SW480 (cell line): ENCODE measurements around the gene AGRN.
"Not testable (repeated sequence)": the region's sequence is repeated elsewhere in the genome, so short reads cannot be mapped to it uniquely, and the experiment has no call there.

Experiments
- DNase-seq: peaks from one replicate; pipeline ENCODE4 v3.0.0-alpha.2; 2016; ENCODE audit warnings: low spot score

Gene AGRN

DNA sequence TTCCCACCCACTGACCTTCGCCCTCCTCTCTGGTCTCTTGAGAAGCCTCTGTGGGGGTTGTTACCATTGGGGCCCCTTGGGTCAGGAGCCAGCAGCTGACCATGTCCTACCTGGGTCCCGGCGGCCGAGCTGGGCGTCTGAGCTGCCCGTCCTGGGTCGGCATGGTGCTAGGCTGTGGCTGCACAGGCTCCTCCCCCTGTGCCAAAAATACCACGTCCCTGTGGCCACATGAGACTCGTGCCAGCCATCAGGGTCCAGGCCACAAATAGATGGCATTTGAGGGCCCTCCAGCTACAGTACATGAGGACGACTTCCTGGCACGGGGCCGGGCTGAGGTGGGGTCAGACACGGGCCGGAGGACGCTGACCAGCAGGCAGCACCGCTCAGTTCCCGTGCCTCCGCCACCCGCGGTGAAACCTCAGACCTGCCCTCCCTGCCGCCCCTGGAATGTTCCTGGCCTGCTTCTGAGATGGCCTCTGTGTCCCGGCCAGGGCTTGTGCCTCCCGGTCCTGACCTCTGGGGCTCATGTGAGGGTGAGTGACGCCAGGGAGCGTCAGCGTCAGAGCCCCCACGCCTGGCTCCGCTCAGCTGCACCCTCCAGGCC is 37.9 kb upstream of the AGRN start, which contains the start of gene PERM1:
Gene PERM1 (minus strand): TSS at position 139 of the 604 bp plus-strand sequence. CDS start 1,064 bp downstream, outside the sequence.
- no peak for DNase-seq

DNA sequence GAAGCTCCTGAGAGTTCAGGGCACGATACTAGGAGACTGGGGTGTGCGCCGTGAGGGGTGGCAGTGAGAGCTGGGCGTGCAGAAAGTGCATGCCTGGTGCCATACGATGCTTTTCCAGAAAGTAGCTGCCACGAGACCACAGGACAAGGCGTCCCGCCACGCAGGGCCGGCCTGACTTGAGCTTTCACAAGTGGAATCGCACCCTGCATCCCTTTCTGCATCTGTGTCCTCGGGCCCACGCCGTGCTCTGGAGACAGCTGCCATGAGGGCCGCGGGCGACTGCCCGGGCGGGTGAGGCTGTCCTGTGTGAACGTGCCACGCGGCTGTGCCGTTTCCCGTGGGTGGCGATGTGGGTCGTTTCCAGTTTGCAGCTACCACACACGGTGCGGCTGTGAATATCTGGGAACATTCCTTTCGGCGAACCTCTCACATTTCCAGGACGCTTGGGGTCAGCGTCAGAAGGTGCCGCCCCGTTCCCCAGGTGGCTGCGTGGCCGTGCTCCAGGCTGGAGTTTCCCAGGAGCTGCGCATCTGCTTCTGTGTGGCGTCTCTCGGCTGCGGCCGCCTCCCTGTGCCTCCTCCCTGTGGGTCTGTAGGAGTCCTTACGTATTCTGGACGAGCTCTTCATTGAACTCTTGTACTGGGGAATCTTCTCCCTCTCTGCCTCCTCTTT is 37.0 kb upstream of the AGRN start:
- no peak for DNase-seq

DNA sequence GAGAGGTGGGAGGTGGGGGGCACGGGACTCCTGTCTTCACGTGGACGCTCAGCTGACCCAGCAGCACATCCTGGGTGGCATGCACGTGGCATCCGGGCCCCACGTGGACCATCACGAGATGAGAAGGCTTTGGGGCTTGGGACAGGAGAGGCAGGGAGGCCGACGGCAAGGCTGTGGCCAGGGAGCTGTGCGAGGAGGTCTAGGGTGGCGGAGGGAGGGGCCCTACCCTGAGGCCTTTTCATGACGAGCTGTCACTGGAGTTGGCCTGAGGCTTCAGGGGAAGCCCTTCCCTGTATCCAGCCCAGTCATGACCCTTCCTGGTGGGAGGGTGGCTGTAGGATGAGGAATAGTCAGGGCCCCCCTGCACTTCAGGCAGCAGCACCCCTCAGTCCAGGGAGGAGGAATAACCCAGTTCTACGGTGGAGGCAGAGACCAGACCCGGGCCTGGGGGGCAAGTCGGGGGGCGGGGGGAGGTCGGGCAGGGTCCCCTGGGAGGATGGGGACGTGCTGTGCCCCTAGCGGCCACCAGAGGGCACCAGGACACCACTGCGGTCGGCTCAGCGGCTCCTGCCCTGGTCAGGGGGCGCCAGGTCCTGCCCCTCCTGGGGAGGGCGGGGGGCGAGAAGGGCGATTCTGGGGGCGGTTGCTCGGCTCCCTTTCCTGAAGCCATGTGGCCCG is 36.0 kb upstream of the AGRN start:
- DNase-seq, result no peak

DNA sequence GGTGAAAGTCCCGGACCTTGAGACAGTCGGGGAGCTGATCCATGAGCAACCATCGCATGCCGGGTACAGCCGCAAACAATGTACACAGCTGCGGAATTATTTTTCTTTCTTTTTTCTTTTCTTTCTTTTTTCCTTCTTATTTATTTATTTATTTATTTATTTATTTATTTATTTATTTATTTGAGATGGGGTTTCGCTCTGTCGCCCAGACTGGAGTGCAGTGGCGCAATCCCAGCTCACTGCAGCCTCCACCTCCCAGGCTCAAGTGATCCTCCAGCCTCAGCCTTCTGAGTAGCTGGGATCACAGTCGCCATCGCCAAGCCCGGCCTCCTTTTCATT is 35.5 kb upstream of the AGRN start:
- DNase-seq, result no peak

DNA sequence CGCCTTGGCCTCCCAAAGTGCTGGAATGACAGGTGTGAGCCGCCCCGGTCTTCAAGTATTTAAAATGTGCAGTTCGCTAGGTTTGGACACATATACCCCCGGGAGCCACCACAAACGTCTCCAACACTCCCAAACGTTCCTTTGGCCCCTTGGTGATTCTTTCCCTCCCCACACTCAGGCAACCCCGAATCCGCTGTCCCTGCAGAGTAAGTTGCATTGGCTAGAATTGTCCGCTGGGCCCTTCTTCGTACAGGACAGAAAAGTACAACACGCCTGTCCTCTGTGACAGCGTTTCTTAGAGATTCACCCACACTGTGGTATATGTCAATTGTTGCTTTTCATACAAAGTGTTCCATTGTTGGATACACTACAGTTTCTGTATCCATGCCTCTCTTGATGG is 34.8 kb upstream of the AGRN start:
- DNase-seq, result no peak

DNA sequence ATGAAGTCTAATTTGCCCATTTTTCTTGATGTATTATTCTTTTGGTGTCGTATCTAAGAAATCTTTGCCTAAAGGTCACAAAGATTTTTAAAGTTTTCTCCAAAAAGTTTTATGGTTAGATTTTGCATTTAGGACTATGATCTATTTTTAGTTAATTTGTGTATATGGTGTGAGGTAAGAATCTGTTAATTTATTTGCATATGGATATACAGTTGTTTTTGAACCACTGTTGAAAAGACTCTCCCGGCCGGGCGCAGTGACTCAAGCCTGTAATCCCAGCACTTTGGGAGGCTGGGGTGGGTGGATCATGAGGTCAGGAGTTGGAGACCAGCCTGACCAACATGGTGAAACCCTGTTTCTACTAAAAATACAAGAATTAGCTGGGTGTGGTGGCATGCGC is 31.9 kb upstream of the AGRN start:
- DNase-seq, result not testable (repeated sequence)

DNA sequence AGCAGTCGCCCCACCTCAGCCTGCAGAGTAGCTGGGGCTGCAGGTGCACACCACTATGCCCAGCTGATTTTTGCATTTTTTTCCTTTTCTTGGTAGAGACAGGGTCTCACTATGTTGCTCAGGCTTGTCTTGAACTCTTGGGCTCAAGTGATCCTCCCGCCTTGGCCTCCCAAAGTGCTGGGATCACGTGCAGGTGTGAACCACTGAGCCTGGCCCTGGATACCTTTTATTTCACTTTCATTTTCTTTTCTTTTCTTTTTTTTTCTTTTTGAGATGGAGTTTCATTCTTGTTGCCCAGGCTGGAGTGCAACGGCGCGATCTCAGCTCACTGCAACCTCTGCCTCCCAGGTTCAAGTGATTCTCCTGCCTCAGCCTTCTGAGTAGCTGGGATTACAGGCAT is 28.6 kb upstream of the AGRN start:
- DNase-seq, result not testable (repeated sequence)

DNA sequence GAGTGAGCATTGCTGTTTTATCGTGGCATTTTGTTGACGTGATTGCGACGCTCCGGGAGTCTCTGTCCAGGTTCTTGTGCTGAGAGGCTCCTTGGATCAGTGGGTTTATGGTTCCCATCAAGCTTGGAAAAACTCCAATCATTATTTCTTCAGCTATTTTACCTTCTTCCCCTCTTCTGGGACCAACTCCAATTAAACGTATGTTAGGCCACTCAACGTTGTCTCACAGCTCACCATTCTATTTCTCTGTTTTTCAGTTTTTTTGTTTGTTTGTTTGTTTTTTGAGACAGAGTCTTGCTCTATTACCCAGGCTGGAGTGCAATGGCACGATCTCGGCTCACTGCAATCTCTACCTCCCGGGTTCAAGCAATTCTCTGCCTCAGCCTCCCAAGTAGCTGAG is 28.0 kb upstream of the AGRN start:
- DNase-seq, result no peak

DNA sequence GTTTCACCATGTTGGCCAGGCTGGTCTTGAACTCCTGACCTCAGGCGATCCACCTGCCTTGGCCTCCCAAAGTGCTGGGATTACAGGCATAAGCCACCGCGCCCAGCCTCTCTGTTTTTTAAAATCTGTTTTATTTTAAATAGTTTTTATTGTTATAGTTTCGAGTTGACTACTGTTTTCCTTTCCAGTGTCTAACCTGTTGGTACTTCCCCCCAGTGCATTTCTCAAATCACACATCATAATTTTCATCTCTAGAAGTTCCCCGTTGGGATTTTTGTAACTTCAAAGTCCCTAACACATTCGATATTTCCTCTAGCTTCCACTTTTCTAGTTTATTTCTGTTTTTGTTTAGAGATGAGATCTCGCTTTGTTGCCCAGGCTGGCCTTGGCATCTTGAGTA is 27.6 kb upstream of the AGRN start:
- DNase-seq, result no peak

DNA sequence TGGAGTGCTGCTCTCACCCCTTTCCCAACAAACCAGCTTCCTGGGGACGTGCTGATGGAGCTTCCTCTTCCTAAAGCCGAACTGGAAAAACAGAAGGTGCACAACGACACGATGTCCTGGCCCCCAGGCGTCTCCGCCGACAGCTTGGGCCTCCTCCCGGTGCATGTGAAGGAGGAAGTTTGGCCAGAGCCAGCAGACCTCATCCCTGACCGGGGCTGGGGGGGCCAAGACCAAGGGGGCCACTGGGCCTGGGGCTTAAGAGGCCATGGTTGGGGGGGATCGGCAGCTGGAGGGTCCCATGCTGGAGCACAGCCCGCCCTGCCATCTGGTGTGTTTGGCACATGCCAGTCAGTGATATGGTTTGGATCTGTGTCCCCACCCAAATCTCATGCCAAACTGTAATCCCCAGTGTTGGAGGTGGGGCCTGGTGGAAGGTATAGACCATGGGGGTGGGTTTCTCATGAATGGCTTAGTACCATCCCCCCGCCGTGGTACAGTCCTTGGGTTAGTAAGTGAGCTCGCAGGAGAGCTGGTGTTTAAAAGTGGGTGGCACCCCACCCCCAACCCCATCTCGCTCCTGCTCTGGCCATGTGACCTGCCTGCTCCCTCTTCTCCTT is 26.4 kb upstream of the AGRN start:
- DNase-seq, result no peak

DNA sequence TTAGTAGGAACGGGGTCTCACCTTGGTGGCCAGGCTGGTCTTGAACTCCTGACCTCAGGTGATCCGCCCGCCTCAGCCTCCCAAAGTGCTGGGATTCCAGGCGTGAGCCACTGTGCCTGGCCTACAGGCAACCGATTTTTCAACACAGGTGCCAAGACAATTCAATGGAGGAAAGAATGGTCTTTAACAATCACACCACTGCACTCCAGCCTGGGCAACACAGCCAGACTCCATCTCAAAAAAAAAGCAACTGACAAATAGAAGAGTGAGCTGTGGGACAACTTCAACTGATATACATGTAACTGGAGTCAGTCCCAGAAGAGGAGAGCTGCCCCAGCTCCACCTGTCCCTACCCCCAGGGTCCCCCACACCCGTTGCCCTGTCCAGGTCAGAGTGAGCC is 25.4 kb upstream of the AGRN start:
- not testable (repeated sequence) for DNase-seq

DNA sequence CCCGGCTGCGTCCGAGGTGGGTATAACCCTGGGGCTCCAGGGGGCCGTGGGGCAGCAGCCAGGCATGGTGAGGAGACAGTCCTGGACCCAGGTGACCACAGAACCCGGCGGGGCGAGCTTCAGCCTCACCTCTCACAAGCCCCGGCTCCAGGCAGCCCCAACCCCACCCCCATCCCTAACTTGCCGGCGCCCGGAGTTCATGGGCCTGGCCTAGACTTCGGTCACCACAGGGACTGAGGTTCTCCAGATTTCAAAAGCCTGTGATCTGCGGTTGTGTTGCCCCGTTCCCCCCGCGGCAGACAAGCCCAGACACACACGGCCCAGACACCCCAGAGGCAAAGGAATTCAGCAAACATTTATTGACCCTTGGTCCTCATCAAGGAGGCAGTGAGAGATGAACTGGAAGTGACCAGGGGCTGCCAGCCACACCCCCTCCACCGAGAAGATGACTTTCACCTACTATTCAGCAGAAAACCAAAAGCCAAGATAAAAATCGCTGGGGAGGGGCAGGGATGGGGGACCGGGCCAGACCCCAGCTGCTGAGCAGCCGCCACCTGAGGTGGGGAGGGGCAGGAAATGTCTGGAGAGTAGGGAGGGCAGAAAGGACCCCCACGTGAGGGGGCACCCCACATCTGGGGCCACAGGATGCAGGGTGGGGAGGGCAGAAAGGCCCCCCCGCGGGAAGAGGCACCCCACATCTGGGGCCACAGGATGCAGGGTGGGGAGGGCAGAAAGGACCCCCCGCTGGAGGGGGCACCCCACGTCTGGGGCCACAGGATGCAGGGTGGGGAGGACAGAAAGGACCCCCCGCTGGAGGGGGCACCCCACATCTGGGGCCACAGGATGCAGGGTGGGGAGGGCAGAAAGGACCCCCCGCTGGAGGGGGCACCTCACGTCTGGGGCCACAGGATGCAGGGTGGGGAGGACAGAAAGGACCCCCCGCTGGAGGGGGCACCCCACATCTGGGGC is 24.0 kb upstream of the AGRN start:
- no peak for DNase-seq

DNA sequence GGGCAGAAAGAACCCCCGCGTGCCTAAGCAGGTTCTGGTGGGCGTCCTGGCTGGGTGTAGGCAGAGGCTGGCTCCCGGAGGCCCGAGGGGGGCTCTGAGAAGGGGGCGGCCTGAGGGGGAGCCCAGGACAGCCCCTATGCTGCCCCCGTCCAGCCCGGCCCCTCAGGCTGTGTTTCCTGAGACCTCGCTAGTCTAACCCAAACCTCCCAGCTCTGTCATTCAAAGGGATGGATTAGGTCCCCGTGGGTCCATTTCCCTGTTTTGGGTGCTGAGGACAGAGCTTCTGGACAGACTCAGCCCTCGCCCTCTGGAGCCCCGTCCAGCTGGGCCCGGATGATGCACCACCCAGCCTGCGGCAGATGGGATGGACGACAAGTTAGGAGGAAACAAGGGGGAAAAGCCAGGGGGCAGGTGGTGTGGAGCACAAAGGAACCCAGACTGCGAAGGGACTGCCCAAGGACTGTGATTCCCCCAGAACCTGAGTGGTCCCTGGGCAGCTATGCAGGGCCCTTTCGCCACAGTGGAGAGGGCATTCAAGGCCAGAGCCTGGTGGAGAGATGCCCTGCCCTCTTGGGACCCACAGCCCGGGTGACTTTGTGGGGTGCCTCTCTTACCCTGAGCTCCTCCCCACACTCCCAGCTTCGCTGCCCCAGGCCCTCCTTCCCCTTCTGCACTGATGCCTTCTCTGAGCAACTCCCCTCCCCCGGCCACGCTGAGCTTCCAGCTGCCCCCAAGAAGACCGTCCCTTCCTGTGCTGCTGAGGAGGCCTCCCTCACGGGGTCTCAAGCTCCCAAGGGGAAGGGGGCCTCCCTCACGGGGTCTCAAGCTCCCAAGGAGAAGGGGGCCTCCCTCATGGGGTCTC is 22.8 kb upstream of the AGRN start:
- peak; percentile 21 for DNase-seq

DNA sequence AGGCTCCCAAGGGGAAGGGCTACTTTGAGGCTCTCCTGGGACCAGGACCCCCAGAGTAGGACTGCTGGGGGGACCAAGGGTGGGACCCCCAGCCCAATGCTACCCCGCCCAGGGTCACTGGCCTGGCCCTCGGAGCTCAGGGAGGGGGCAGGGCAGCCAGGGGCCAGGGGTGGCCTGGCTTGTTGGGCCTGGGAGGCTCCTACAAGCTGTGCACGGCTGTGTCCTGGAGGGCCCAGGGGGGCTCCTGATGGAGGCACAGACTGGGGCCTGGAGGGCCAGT is 22.3 kb upstream of the AGRN start:
- DNase-seq, result no peak

DNA sequence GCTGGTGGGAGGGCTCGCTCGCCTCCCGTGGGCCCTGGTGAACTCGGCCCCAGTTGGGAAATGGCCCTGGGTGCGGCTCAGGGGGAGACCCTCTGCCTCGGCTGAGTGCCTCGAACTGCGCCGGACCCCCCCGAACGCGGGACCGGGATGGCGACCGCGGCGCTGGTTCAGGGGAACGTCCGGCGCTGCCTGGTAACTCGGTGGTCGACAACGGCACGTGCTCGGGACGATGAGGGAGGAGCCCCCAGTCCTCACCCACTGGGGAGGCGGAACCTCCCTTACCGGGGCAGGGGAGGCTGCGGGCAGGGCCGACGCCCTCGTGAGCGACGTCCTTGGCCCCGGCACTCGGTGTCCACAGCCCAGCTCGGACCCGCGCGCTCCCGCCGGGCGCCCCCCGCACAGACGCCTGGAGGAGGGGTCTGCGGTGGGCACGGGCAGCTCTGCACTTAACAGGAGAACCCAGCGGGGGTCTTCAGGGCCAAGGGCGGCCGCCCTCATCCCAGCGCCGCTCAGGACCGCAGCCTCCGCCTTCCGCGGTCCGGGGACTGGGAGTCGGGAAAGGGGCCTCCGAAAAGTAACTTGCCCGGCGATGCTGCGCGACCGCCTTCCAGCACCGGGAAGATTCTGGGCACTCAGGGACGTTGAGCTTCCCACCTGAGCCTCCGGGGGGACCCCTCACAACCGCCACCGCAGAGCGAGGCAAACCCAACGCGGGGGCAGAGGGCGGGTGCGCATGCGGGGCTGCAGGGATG is 21.8 kb upstream of the AGRN start:
- no peak for DNase-seq

DNA sequence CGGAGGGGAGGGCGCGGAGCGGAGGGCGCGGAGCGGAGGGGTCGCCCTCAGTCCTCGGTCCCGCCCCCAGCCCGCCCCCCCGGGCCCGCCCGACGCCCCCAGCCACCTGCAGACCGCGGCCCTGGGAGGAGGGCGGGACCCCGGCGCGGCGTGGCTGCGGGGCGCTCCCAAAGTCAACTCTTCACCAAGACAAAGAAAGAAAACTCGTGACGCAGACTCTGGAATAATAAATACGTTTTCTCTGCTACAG is 21.2 kb upstream of the AGRN start:
- peak; percentile 40 for DNase-seq

DNA sequence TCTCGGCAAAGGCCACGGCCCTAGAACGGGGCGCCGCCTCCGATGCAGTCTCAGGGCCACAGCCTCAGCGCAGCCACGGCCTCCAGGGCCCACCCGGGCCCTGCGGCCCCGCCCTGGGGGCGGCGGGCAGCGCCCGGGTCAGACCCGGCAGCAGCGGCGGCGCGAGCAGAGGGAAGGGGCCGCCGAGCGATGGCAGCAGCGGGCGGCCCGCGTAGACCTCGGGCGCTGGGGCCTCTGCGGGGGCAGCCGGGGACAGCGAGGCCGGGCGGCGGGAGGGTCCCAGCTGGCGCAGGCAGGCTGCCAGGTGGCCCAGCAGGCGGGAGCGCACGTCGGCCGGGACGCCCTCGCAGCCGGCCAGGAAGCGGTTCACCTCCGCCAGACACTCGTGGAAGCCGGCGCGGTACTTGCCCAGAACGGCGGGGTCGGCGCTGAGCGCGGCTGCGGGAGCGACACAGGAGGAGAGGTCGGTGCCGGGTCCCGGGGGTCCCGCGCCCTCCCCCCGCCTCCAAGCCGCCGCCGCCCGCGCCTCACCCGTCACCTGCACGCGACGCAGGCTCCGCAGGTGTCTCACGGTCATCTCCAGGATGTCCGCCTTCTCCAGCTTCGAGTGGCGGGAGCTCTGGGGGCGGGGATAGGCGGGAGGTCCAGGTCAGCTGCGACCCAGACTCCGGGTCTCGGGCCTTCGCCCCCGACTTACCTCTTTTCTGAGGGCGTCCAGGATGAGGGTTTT is 20.8 kb upstream of the AGRN start:
- DNase-seq, result no peak

DNA sequence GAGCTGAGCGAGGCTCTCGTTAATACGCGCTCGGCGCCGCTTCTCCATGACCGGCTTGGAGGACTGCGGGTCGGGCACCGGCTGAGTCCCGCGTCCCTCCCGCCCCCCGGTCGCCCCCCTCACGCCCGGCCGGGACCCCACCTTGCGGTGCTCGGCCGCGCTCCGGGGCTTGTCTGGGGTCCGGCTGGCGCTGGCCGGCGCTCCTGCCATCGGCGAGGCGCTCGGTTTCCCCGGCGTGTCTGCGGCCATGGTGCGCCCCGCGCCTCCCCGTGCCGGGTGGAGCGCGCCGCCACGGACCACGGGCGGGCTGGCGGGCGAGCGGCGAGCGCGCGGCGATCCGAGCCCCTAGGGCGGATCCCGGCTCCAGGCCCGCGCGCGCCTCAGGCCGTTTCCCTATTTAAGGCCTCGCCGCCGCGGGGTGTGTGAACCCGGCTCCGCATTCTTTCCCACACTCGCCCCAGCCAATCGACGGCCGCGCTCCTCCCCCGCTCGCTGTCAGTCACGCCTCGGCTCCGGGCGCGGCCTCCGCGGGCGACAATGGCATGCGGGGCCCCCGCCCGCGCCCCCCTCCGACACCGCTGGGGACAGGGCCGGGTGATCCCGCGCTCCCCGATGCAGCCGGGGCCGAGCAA is 20.1 kb upstream of the AGRN start, which contains the start of gene HES4:
Gene HES4 (minus strand): TSS at position 373 of the 632 bp plus-strand sequence. CDS start 124 bp downstream, at position 249.
- peak; percentile 94 for DNase-seq

DNA sequence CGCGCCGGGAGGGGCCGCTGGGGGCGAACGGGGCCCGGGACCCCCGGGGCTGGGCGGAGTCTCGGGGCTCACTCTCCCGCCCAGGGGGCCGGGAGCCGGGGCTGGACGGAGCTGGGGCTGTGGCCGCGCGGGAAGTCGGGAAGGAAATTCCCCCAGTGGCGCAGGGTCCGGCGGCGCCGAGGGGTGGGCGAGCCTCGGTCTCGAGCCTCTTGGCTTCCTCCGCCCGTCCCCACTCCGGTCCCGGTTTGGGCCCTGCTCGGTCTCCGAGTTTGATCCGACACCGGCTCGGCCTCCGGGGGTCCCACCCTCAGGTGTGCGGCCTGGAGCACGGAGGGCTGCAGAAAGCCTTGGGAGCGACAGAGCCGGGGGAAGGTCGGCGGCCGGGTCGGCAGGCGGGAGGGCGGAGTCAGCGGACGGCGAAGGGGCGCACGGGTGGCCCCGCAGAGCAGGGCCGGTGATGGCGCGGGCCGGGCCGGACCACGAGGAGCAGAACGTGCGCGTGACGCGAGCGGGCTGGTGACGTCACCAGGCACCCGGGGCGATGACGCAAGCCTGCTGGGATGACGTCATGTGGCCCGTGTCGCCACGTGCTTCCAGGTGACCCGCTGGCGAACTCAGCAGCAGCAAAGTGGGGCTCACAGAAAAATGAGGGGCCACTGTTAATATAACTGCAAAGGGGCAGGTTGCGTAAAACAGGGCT is 19.4 kb upstream of the AGRN start:
- DNase-seq, result peak; percentile 88
